HepG2 (cell line): ENCODE measurements around the gene CUL9. TPM values are rescaled to one million over a fixed set of nuclear protein-coding genes. Genes with fewer than 3 reads are reported as not detected.

Source experiments
- ATAC-seq: fragments of 200-7000 bp; cut with Tn5 transposase; 3 replicates; pipeline ENCODE4 v1.9.1; 2020; ENCODE audit warnings: mild to moderate bottlenecking, moderate library complexity
- BruUV-seq: library from RNA; stranded (reverse); fragments of 400-500 nt; replicated peaks from 2 replicates; lab custom pipeline; 2021; lab: Mats Ljungman, UMichigan
- CTCF ChIA-PET: fragments of 300-600 bp; formaldehyde crosslinking; extraction: SDS; loops from one replicate; lab custom pipeline; 2021; ENCODE audit warnings: low total read pairs, inconsistent platforms, low intra/inter-chr PET ratio; lab: Yijun Ruan, JAX
- POLR2A ChIA-PET: fragments of 350-600 bp; sonication (Branson Sonifier 250); formaldehyde crosslinking; loops from one replicate; lab custom pipeline; 2020; ENCODE audit warnings: antibody characterized with exemption, inconsistent platforms; lab: Yijun Ruan, JAX
- DNase-seq: peaks from one replicate; pipeline ENCODE4 v3.0.0-alpha.2; 2015; ENCODE audit warnings: low spot score
- FAIRE-seq: peaks from 3 replicates; lab custom pipeline; 2011; peaks lifted over from hg19 to GRCh38; lab: Jason Lieb, UNC
- H2AFZ ChIP-seq: one replicate; pipeline ENCODE4 v1.6.1; 2011; ENCODE audit warnings: low read length, inconsistent platforms
- H3K27ac ChIP-seq: fragments of 300-600 bp; 3 replicates; pipeline ENCODE4 v1.8.0; 2011; ENCODE audit warnings: mixed run types, mild to moderate bottlenecking, mixed read lengths, low read length, inconsistent platforms; ENCODE audit not compliant: insufficient read depth; ENCODE audit errors: extremely low read length
- H3K27me3 ChIP-seq, 2 experiments: fragments of 200-600 bp in 1 of 2; 2 replicates in 1 of 2; 3 replicates in 1 of 2; pipeline versions ENCODE4 v1.6.0 to v1.8.0; 2011; ENCODE audit warnings: low read length in 2 of 2, mild to moderate bottlenecking in 2 of 2, moderate library complexity in 2 of 2, inconsistent platforms in 1 of 2; ENCODE audit not compliant: insufficient read depth in 2 of 2, control insufficient read depth in 1 of 2
- H3K36me3 ChIP-seq, 2 experiments: fragments of 200-600 bp in 1 of 2; replicated peaks in 1 of 2; 2 replicates in 1 of 2; 3 replicates in 1 of 2; pipeline versions ENCODE4 v1.5.1 to v1.8.0; 2011; ENCODE audit warnings: low read length in 2 of 2, inconsistent platforms in 1 of 2; ENCODE audit not compliant: insufficient read depth in 2 of 2, control insufficient read depth in 1 of 2
- H3K4me1 ChIP-seq: 2 replicates; pipeline ENCODE4 v1.5.1; 2012; ENCODE audit warnings: low read length, inconsistent platforms; ENCODE audit not compliant: insufficient read depth
- H3K4me2 ChIP-seq: 2 replicates; pipeline ENCODE4 v1.6.0; 2011; ENCODE audit warnings: low read depth, low read length, inconsistent platforms
- H3K4me3 ChIP-seq, 3 experiments: fragments of 200-600 bp in 1 of 3; sonication (generic), shearing (Covaris generic) in 1 of 3; replicated peaks in 1 of 3; 2 replicates each; pipeline ENCODE4 v1.5.1; 2011 to 2016; ENCODE audit warnings: low read length in 3 of 3, inconsistent platforms in 2 of 3, low read depth in 2 of 3, mild to moderate bottlenecking in 2 of 3, control low read depth in 1 of 3, mixed read lengths in 1 of 3; ENCODE audit not compliant: insufficient read depth in 1 of 3
- H3K79me2 ChIP-seq: one replicate; pipeline ENCODE4 v1.6.1; 2011; ENCODE audit warnings: low read length, inconsistent platforms; ENCODE audit not compliant: insufficient read depth
- H3K9ac ChIP-seq: 2 replicates; pipeline ENCODE4 v1.6.0; 2011; ENCODE audit warnings: mild to moderate bottlenecking, low read depth, low read length, inconsistent platforms; ENCODE audit not compliant: insufficient read depth
- H3K9me3 ChIP-seq: 2 replicates; pipeline ENCODE4 v1.5.1; 2012; ENCODE audit warnings: mild to moderate bottlenecking, low read length
- H4K20me1 ChIP-seq: 2 replicates; pipeline ENCODE4 v1.6.0; 2011; ENCODE audit warnings: inconsistent platforms, mild to moderate bottlenecking, low read length, moderate library complexity; ENCODE audit not compliant: insufficient read depth
- ARNTL ChIP-seq: sonication (generic); formaldehyde crosslinking; IDR thresholded peaks from 2 replicates; pipeline ENCODE4 v1.4.0; 2020; ENCODE audit warnings: mild to moderate bottlenecking, missing genetic modification reagents
- FIP1L1 ChIP-seq: fragments of 200-400 bp; formaldehyde crosslinking; IDR thresholded peaks from 2 replicates; pipeline ENCODE4 v1.6.1; 2018; ENCODE audit warnings: low read depth, mild to moderate bottlenecking, low read length, moderate library complexity, borderline replicate concordance; ENCODE audit not compliant: insufficient read depth
- FOXP1 ChIP-seq, 2 experiments: fragments of 450-650 bp in 1 of 2; IDR thresholded peaks; 2 replicates each; pipeline ENCODE4 v1.6.1; 2017 to 2018; ENCODE audit warnings: antibody characterized with exemption in 1 of 2
- MZF1 ChIP-seq: sonication (generic); formaldehyde crosslinking; IDR thresholded peaks from 2 replicates; pipeline ENCODE4 v1.8.1; 2023; ENCODE audit warnings: mild to moderate bottlenecking, missing genetic modification reagents, borderline replicate concordance
- NFYC ChIP-seq: IDR thresholded peaks from 2 replicates; pipeline ENCODE4 v1.6.1; 2016; ENCODE audit warnings: missing genetic modification reagents, missing compliant biosample characterization
- NR2F1 ChIP-seq, 2 experiments: fragments of 450-650 bp in 1 of 2; formaldehyde crosslinking in 1 of 2; IDR thresholded peaks; 2 replicates each; pipeline versions ENCODE4 v1.5.0 to v1.6.1; 2016 to 2020; ENCODE audit warnings: mild to moderate bottlenecking in 1 of 2, missing compliant biosample characterization in 1 of 2, missing genetic modification reagents in 1 of 2, moderate library complexity in 1 of 2
- RBM22 ChIP-seq: fragments of 200-400 bp; formaldehyde crosslinking; optimal IDR thresholded peaks from 2 replicates; pipeline ENCODE3; 2017; ENCODE audit warnings: mild to moderate bottlenecking, low read length, moderate library complexity
- SRF ChIP-seq: IDR thresholded peaks from 2 replicates; pipeline ENCODE4 v1.6.1; 2011; ENCODE audit warnings: mild to moderate bottlenecking, low read depth, low read length, moderate library complexity
- ZIK1 ChIP-seq: sonication (generic); formaldehyde crosslinking; IDR thresholded peaks from 2 replicates; pipeline ENCODE4 v1.5.0; 2020; ENCODE audit warnings: mild to moderate bottlenecking, low read depth, missing genetic modification reagents, borderline replicate concordance
- ZNF121 ChIP-seq: sonication (generic); formaldehyde crosslinking; IDR thresholded peaks from 2 replicates; pipeline ENCODE4 v1.5.0; 2020; ENCODE audit warnings: mild to moderate bottlenecking, missing genetic modification reagents
- ZNF383 ChIP-seq: sonication (generic); formaldehyde crosslinking; IDR thresholded peaks from 2 replicates; pipeline ENCODE4 v1.4.0; 2020; ENCODE audit warnings: missing genetic modification reagents, mild to moderate bottlenecking, borderline replicate concordance
- ZNF761 ChIP-seq: sonication (generic); formaldehyde crosslinking; conservative IDR thresholded peaks from 2 replicates; pipeline ENCODE4 v1.4.0; 2020; ENCODE audit warnings: mild to moderate bottlenecking, missing genetic modification reagents
- WGBS: methylation state at CpG from one replicate; pipeline ENCODE4 v1.1.6; 2017; ENCODE audit warnings: low lambda C conversion rate; 5-methylcytosine and 5-hydroxymethylcytosine counted together
- in situ Hi-C: cut with HindIII; loops from 2 replicates; pipeline ENCODE4 v1.10.0; 2017; ENCODE audit warnings: low pct_unique_long_range_greater_than_20kb; ENCODE audit not compliant: extremely low pct_ligation_motif_present
- intact Hi-C: fragments of 100-400 bp; cut with micrococcal nuclease; formaldehyde crosslinking; loops from one replicate; pipeline ENCODE4 v1.10.0; 2022; ENCODE audit not compliant: unreplicated experiment
- polyA plus RNA-seq, 8 experiments: library from polyadenylated mRNA; depleted of rRNA in 3 of 8; stranded (reverse) in 7 of 8; unstranded in 1 of 8; fragments of >200 nt; fragmentation: Illumina TruSeq in 4 of 8; extraction: Trizol in 4 of 8; gene quantifications; 2 replicates each; pipeline versions ENCODE4 v1.2.1 to v1.2.3, GENCODE V29; 2011 to 2016; ENCODE audit warnings: low read depth in 4 of 8, missing spikeins in 1 of 8, mixed read lengths in 1 of 8; ENCODE audit not compliant: insufficient read depth in 1 of 8
- total RNA-seq, 5 experiments: library from RNA; depleted of rRNA; stranded (reverse); fragments of >200 nt; fragmentation: Illumina TruSeq; extraction: Trizol; gene quantifications; 2 replicates each; pipeline ENCODE4 v1.2.3, GENCODE V29; 2016; ENCODE audit warnings: low read depth in 1 of 5
- TF ChIP-seq, protein P1 (sequence below): sonication (generic); formaldehyde crosslinking; IDR thresholded peaks from 2 replicates; pipeline ENCODE4 v1.4.0; 2020; ENCODE audit warnings: missing genetic modification reagents

Gene CUL9
- total and polyA plus RNA-seq, 2 of the 13 experiments (the other 11 are each of a cell fraction or from before 2014, with no cell fraction given): 11.4 to 13.7 TPM

DNA sequence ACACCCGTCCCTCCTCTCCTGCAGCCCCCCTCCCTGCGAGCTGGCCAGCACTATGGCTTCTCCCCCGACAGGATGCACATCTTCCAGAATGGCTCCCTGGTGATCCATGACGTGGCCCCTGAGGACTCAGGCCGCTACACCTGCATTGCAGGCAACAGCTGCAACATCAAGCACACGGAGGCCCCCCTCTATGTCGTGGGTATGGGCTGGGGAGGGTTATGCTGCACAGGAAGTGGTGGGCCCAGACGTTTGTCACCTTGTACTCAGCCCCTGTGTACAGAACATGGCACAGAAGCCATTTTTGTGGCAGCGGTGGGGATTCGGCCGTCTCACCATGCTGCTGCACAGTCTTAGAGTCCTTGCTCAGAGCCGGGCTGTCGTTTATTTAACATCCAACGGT lies 39.9 kb upstream of the CUL9 start (continued):
- TF ChIP-seq RBM22 (no peak), FOXP1 (IDR thresholded peaks at IDR 0.05) (no peak), FOXP1 (CRISPR knock-in tag; IDR thresholded peaks at IDR 0.05) (no peak)

DNA sequence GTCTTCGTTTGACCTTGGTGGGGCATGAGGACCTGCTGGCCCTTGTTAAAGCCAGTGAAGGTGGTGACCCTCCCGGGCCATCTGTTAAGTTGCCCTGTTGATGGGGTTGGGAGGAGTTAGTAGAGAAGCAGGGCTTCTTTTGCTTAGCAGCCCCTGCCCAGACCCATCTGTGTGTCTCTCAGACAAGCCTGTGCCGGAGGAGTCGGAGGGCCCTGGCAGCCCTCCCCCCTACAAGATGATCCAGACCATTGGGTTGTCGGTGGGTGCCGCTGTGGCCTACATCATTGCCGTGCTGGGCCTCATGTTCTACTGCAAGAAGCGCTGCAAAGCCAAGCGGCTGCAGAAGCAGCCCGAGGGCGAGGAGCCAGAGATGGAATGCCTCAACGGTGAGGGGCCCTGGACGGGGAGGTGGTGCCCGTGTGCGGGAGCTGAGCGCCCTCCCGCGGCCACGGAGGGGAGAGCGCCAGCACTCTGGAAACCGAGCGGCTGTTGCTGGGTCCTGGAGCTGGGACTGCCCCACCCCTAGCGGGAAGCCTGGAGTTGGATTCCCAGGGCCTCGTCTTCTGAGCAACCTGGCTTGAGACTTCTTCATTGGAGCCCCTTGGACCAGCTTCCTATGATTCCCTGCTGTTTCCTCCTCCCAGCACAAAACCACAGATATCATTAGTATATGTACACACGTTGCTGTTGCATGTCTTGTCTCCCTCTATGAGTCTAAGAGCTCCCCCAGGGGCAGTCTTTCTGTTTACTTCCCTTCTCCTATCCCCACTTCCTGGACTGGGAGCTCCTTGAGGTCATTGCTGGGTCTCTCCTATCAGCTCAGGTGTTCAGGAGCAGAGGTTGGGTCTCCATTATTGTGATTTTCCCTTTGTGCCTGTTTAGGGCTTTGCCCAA lies 38.5 kb upstream of the CUL9 start:
- Histone ChIP-seq H2AFZ (no peak overlapping the region), H4K20me1 (no peaks in the 10 kb centered on the region), H3K9ac (no peak overlapping the region), H3K79me2 (no peaks in the 10 kb centered on the region), H3K27ac (no peak overlapping the region), H3K4me1 (peaks cover 21% of the 10 kb centered on the region), H3K9me3 (no peaks in the 10 kb centered on the region), H3K36me3 (peaks cover 12 to 16% of the 10 kb centered on the region in 2 experiments; a peak in 3 of 5 replicates), H3K4me2 (peak overlapping the region; percentile 39; the same call in 1 of the 2 replicates), H3K4me3 (no peak overlapping the region; a peak in 1 of 6 replicates), H3K27me3 (no peaks in the 10 kb centered on the region)
- DNase-seq: peak; percentile 76
- ATAC-seq: peak; percentile 95
- intact Hi-C loops: loop anchor here (1.0 to 2.0 kb wide), 4 partner anchors 65 to 242 kb away; no protein-coding TSS in a partner anchor
- in situ Hi-C loops: loop anchor here (5.0 kb wide), 2 partner anchors 66 to 241 kb away; partner anchors contain the start of gene PTK7
- BruUV-seq: no TSS peak
- 15% methylated on average over 19 of the region's 25 CpGs for WGBS
- ChIA-PET CTCF (interaction anchor here (0.6 to 2.1 kb wide), 7 partner anchors 73 to 242 kb away, joined by 3 to 36 read pairs (median 5); no protein-coding TSS in a partner anchor), POLR2A (interaction anchor here (0.6 to 3.5 kb wide), 16 partner anchors 30 to 241 kb away, joined by 3 to 30 read pairs (median 4); partner anchors contain the start of genes CUL7, KLC4, KLHDC3 and MRPL2)
- FAIRE-seq: peak; percentile 73
- TF ChIP-seq, protein P1, sequence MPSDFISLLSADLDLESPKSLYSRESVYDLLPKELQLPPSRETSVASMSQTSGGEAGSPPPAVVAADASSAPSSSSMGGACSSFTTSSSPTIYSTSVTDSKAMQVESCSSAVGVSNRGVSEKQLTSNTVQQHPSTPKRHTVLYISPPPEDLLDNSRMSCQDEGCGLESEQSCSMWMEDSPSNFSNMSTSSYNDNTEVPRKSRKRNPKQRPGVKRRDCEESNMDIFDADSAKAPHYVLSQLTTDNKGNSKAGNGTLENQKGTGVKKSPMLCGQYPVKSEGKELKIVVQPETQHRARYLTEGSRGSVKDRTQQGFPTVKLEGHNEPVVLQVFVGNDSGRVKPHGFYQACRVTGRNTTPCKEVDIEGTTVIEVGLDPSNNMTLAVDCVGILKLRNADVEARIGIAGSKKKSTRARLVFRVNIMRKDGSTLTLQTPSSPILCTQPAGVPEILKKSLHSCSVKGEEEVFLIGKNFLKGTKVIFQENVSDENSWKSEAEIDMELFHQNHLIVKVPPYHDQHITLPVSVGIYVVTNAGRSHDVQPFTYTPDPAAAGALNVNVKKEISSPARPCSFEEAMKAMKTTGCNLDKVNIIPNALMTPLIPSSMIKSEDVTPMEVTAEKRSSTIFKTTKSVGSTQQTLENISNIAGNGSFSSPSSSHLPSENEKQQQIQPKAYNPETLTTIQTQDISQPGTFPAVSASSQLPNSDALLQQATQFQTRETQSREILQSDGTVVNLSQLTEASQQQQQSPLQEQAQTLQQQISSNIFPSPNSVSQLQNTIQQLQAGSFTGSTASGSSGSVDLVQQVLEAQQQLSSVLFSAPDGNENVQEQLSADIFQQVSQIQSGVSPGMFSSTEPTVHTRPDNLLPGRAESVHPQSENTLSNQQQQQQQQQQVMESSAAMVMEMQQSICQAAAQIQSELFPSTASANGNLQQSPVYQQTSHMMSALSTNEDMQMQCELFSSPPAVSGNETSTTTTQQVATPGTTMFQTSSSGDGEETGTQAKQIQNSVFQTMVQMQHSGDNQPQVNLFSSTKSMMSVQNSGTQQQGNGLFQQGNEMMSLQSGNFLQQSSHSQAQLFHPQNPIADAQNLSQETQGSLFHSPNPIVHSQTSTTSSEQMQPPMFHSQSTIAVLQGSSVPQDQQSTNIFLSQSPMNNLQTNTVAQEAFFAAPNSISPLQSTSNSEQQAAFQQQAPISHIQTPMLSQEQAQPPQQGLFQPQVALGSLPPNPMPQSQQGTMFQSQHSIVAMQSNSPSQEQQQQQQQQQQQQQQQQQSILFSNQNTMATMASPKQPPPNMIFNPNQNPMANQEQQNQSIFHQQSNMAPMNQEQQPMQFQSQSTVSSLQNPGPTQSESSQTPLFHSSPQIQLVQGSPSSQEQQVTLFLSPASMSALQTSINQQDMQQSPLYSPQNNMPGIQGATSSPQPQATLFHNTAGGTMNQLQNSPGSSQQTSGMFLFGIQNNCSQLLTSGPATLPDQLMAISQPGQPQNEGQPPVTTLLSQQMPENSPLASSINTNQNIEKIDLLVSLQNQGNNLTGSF: no peak
- TF ChIP-seq ARNTL (CRISPR knock-in tag): no peak
- 0 out of 2 replicates have a peak, but pooled peaks have one; percentile 29 for TF ChIP-seq ZNF121 (CRISPR knock-in tag)
- no peak for TF ChIP-seq NR2F1 (CRISPR knock-in tag; IDR thresholded peaks at IDR 0.05)
- peak; percentile 73; the same call in 1 of the 2 replicates for TF ChIP-seq ZNF761 (CRISPR knock-in tag)
- no peak for TF ChIP-seq ZNF383
- no peak; the same call in 1 of the 2 replicates for TF ChIP-seq NFYC
- 0 out of 2 replicates have a peak, but pooled peaks have one; percentile 40 for TF ChIP-seq ZIK1 (CRISPR knock-in tag)
- no peak for TF ChIP-seq SRF
- no peak for TF ChIP-seq FIP1L1
- TF ChIP-seq MZF1: no peak
